NCI-H2171 treated with DMSO at 0.1 percent for 48 hours (cell line): ENCODE data around the gene SOX2.
"Not testable (repeated sequence)": the region's sequence is repeated elsewhere in the genome, so short reads cannot be mapped to it uniquely, and the experiment has no call there.

Experiments
- DNase-seq: peaks from one replicate; lab custom pipeline; 2025; lab: John Stamatoyannopoulos, UW

The SOX2 gene

GRCh38 chr3:181757694-181758306, 46.1 kb downstream of the SOX2 start:
- no peak for DNase-seq

- DNase-seq: no peak
These were observed 50.2 kb downstream of the SOX2 start for GRCh38 chr3:181761906-181762305.

- not testable (repeated sequence) for DNase-seq
These were observed 52.3 kb downstream of the SOX2 start for GRCh38 chr3:181764033-181764432.
